ENCODE results near the gene AIP.
"Not testable (repeated sequence)": the region's sequence is repeated elsewhere in the genome, so short reads cannot be mapped to it uniquely, and the experiment has no call there.

The AIP gene

GRCh38 chr11:67503119-67504004 is 20.5 kb downstream of the AIP start:
- Mint-ChIP-seq H3K27ac (peak overlapping the region; percentile 66), H3K9me3 (ENCODE audit: low read depth) (no peaks in the 10 kb centered on the region), H3K4me1 (ENCODE audit: low read depth) (peaks cover 37% of the 10 kb centered on the region), H3K4me3 (peak overlapping the region; percentile 84), H3K27me3 (no peaks in the 10 kb centered on the region), H3K36me3 (peaks cover 9% of the 10 kb centered on the region)

- Mint-ChIP-seq H3K27me3 (no peaks in the 10 kb centered on the region), H3K27ac (no peak overlapping the region), H3K36me3 (peaks cover 9% of the 10 kb centered on the region), H3K9me3 (ENCODE audit: low read depth) (no peaks in the 10 kb centered on the region), H3K4me1 (ENCODE audit: low read depth) (peaks cover 41% of the 10 kb centered on the region), H3K4me3 (peak overlapping the region; percentile 88)
Observed at GRCh38 chr11:67504005-67504949, 21.5 kb downstream of the AIP start.

- H3K4me3 Mint-ChIP-seq = peak within 1 kb of the TSS; percentile 89
- H3K9me3 Mint-ChIP-seq (ENCODE audit: low read depth) = no peaks in the 10 kb centered on the region
- peak within 1 kb of the TSS; percentile 84 for H3K27ac Mint-ChIP-seq
- H3K4me1 Mint-ChIP-seq (ENCODE audit: low read depth) = peaks cover 41% of the 10 kb centered on the region
- no peaks in the 10 kb centered on the region for H3K27me3 Mint-ChIP-seq
- H3K36me3 Mint-ChIP-seq = peaks cover 9% of the 10 kb centered on the region
Observed at GRCh38 chr11:67504950-67505581, 22.2 kb downstream of the AIP start, which contains the start of gene PITPNM1. Gene PITPNM1 (minus strand): TSS chr11:67505363. CDS start chr11:67504180, 1,183 bp downstream.

GRCh38 chr11:67505605-67506396 is 23.0 kb downstream of the AIP start:
- H3K27me3 Mint-ChIP-seq = no peaks in the 10 kb centered on the region
- peaks cover 7% of the 10 kb centered on the region for H3K36me3 Mint-ChIP-seq
- peak overlapping the region; percentile 89 for H3K4me3 Mint-ChIP-seq
- peak overlapping the region; percentile 84 for H3K27ac Mint-ChIP-seq
- H3K4me1 Mint-ChIP-seq (ENCODE audit: low read depth) = peaks cover 37% of the 10 kb centered on the region
- H3K9me3 Mint-ChIP-seq (ENCODE audit: low read depth) = no peaks in the 10 kb centered on the region

GRCh38 chr11:67506426-67507051 is 23.7 kb downstream of the AIP start:
- Mint-ChIP-seq H3K27ac (peak overlapping the region; percentile 84), H3K4me1 (ENCODE audit: low read depth) (peaks cover 31% of the 10 kb centered on the region), H3K36me3 (peaks cover 3% of the 10 kb centered on the region), H3K27me3 (no peaks in the 10 kb centered on the region), H3K4me3 (peak overlapping the region; percentile 89), H3K9me3 (ENCODE audit: low read depth) (no peaks in the 10 kb centered on the region)

- Mint-ChIP-seq H3K9me3 (ENCODE audit: low read depth) (no peaks in the 10 kb centered on the region), H3K27ac (peak overlapping the region; percentile 54), H3K4me1 (ENCODE audit: low read depth) (peaks cover 31% of the 10 kb centered on the region), H3K4me3 (peak overlapping the region; percentile 89), H3K27me3 (no peaks in the 10 kb centered on the region), H3K36me3 (peaks cover 3% of the 10 kb centered on the region)
Observed at GRCh38 chr11:67507242-67507863, 24.5 kb downstream of the AIP start.

- Mint-ChIP-seq H3K9me3 (ENCODE audit: low read depth) (no peaks in the 10 kb centered on the region), H3K27ac (peak within 1 kb of the TSS; percentile 87), H3K4me3 (peak within 1 kb of the TSS; percentile 89), H3K4me1 (ENCODE audit: low read depth) (peaks cover 29% of the 10 kb centered on the region), H3K27me3 (peaks cover under 1% of the 10 kb centered on the region), H3K36me3 (peaks cover under 1% of the 10 kb centered on the region)
Observed at GRCh38 chr11:67507864-67508485, 25.1 kb downstream of the AIP start, which contains the start of gene CDK2AP2. Gene CDK2AP2 (minus strand): TSS chr11:67508162. CDS start chr11:67508082, 80 bp downstream.

GRCh38 chr11:67508486-67509121 is 25.8 kb downstream of the AIP start:
- Mint-ChIP-seq H3K27me3 (peaks cover 1% of the 10 kb centered on the region), H3K27ac (peak overlapping the region; percentile 87), H3K4me1 (ENCODE audit: low read depth) (peaks cover 27% of the 10 kb centered on the region), H3K4me3 (peak overlapping the region; percentile 89), H3K36me3 (no peaks in the 10 kb centered on the region), H3K9me3 (ENCODE audit: low read depth) (no peaks in the 10 kb centered on the region)

GRCh38 chr11:67510023-67510345 is 27.2 kb downstream of the AIP start:
- Mint-ChIP-seq H3K36me3 (no peaks in the 10 kb centered on the region), H3K27ac (no peak overlapping the region), H3K4me3 (peak overlapping the region; percentile 40), H3K27me3 (peaks cover 1% of the 10 kb centered on the region), H3K4me1 (ENCODE audit: low read depth) (peaks cover 25% of the 10 kb centered on the region), H3K9me3 (ENCODE audit: low read depth) (no peaks in the 10 kb centered on the region)

- H3K9me3 Mint-ChIP-seq (ENCODE audit: low read depth); H3K27ac Mint-ChIP-seq; H3K36me3 Mint-ChIP-seq; H3K27me3 Mint-ChIP-seq; H3K4me3 Mint-ChIP-seq: not testable (repeated sequence)
- peaks cover 13% of the 10 kb centered on the region for H3K4me1 Mint-ChIP-seq (ENCODE audit: low read depth)
Observed at GRCh38 chr11:67511558-67511957, 28.7 kb downstream of the AIP start.

GRCh38 chr11:67514116-67514515 is 31.3 kb downstream of the AIP start:
- Mint-ChIP-seq H3K27ac (no peak overlapping the region), H3K27me3 (peaks cover 1% of the 10 kb centered on the region), H3K9me3 (ENCODE audit: low read depth) (no peaks in the 10 kb centered on the region), H3K36me3 (no peaks in the 10 kb centered on the region), H3K4me1 (ENCODE audit: low read depth) (peaks cover 1% of the 10 kb centered on the region), H3K4me3 (no peak overlapping the region)

GRCh38 chr11:67516806-67517205 is 34.0 kb downstream of the AIP start:
- no peaks in the 10 kb centered on the region for H3K4me1 Mint-ChIP-seq (ENCODE audit: low read depth)
- H3K9me3 Mint-ChIP-seq (ENCODE audit: low read depth) = no peaks in the 10 kb centered on the region
- H3K27ac Mint-ChIP-seq = no peak overlapping the region
- no peak overlapping the region for H3K4me3 Mint-ChIP-seq
- peaks cover 1% of the 10 kb centered on the region for H3K27me3 Mint-ChIP-seq
- H3K36me3 Mint-ChIP-seq = no peaks in the 10 kb centered on the region

Data from activated naive CD8-positive, alpha-beta T cell (primary cell).